ENCODE results near the gene DGKG. TPM values are rescaled to one million over a fixed set of nuclear protein-coding genes. Genes with fewer than 3 reads are reported as not detected.
A peak's percentile ranks its signal among the peaks of the same experiment; 100 is the strongest.

Gene DGKG
- total and polyA plus RNA-seq, 4 donors, result 0.84 to 7.8 (median 1.7) TPM

- TF ChIP-seq HNF4G (IDR thresholded peaks at IDR 0.05) (no peak), FOXA1 (IDR thresholded peaks at IDR 0.05) (no peak), ZBTB33 (IDR thresholded peaks at IDR 0.05) (no peak), GABPA (IDR thresholded peaks at IDR 0.05 in 1 of 2, conservative IDR thresholded peaks at IDR 0.05 in 1 of 2) (no peak), NR2F2 (IDR thresholded peaks at IDR 0.05) (no peak), HNF4A (conservative IDR thresholded peaks at IDR 0.05) (no peak), RAD21 (IDR thresholded peaks at IDR 0.05) (no peak), TAF1 (conservative IDR thresholded peaks at IDR 0.05) (no peak), EGR1 (IDR thresholded peaks at IDR 0.05; ENCODE audit: low read depth in 2 of 2) (no peak), FOXA2 (IDR thresholded peaks at IDR 0.05) (no peak)
- TF ChIP-seq, protein P1, sequence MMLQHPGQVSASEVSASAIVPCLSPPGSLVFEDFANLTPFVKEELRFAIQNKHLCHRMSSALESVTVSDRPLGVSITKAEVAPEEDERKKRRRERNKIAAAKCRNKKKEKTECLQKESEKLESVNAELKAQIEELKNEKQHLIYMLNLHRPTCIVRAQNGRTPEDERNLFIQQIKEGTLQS (IDR thresholded peaks at IDR 0.05), result no peak
Observed at GRCh38 chr3:186287711-186288110, 74.3 kb downstream of the DGKG start (continued).

GRCh38 chr3:186286114-186286513 lies 75.9 kb downstream of the DGKG start:
- Histone ChIP-seq H3K9me3 (ENCODE audit: control insufficient read depth in 4 of 4, low read length in 3 of 4) (no peaks in the 10 kb centered on the region), H3K36me3 (ENCODE audit: control insufficient read depth in 4 of 4, insufficient read depth in 3 of 4, low read depth in 1 of 4, low read length in 3 of 4) (no peaks in the 10 kb centered on the region), H3K4me3 (ENCODE audit: low read depth in 1 of 3, low read length in 3 of 3) (no peak overlapping the region), H3K4me1 (ENCODE audit: control insufficient read depth in 4 of 4, insufficient read depth in 4 of 4, low read length in 3 of 4) (no peaks in the 10 kb centered on the region), H3K9ac (ENCODE audit: low read depth in 1 of 2, low read length in 2 of 2) (no peak overlapping the region), H3K27ac (ENCODE audit: low read depth in 1 of 2, low read length in 2 of 2) (no peak overlapping the region), H3K27me3 (ENCODE audit: control insufficient read depth in 4 of 4, insufficient read depth in 4 of 4, low read length in 3 of 4) (peaks cover 0 to 2% (median 0%) of the 10 kb centered on the region in 4 donors)
- 79% methylated on average over 5 of the region's 5 CpGs for WGBS
- no peak for TF ChIP-seq SP1 (IDR thresholded peaks at IDR 0.05)
- peak in 1 of 2 donors; percentile 39 for TF ChIP-seq RXRA (IDR thresholded peaks at IDR 0.05)
- TF ChIP-seq NR2F2 (IDR thresholded peaks at IDR 0.05), result peak; percentile 19
- TF ChIP-seq EGR1 (IDR thresholded peaks at IDR 0.05; ENCODE audit: low read depth in 2 of 2), result no peak
- no peak for DNase-seq (ENCODE audit: low spot score)

- WGBS, result 91% methylated on average over 6 of the region's 6 CpGs
- DNase-seq (ENCODE audit: low spot score), result no peak
- Histone ChIP-seq H3K27ac (ENCODE audit: low read depth in 1 of 2, low read length in 2 of 2) (no peak overlapping the region), H3K9ac (ENCODE audit: low read depth in 1 of 2, low read length in 2 of 2) (no peak overlapping the region), H3K4me3 (ENCODE audit: low read depth in 1 of 3, low read length in 3 of 3) (no peak overlapping the region), H3K4me1 (ENCODE audit: control insufficient read depth in 4 of 4, insufficient read depth in 4 of 4, low read length in 3 of 4) (no peaks in the 10 kb centered on the region), H3K9me3 (ENCODE audit: control insufficient read depth in 4 of 4, low read length in 3 of 4) (no peaks in the 10 kb centered on the region), H3K27me3 (ENCODE audit: control insufficient read depth in 4 of 4, insufficient read depth in 4 of 4, low read length in 3 of 4) (peaks cover 0 to 4% (median 0%) of the 10 kb centered on the region in 4 donors), H3K36me3 (ENCODE audit: control insufficient read depth in 4 of 4, insufficient read depth in 3 of 4, low read depth in 1 of 4, low read length in 3 of 4) (no peaks in the 10 kb centered on the region)
- TF ChIP-seq FOXA2 (IDR thresholded peaks at IDR 0.05) (no peak), RAD21 (IDR thresholded peaks at IDR 0.05) (no peak), ZBTB33 (IDR thresholded peaks at IDR 0.05) (no peak), TAF1 (conservative IDR thresholded peaks at IDR 0.05) (no peak), HNF4A (conservative IDR thresholded peaks at IDR 0.05) (no peak), RXRA (IDR thresholded peaks at IDR 0.05) (no peak), FOXA1 (IDR thresholded peaks at IDR 0.05) (no peak)
- TF ChIP-seq, protein P2, sequence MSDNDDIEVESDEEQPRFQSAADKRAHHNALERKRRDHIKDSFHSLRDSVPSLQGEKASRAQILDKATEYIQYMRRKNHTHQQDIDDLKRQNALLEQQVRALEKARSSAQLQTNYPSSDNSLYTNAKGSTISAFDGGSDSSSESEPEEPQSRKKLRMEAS (IDR thresholded peaks at IDR 0.05), result no peak
- TF ChIP-seq, protein P1 (IDR thresholded peaks at IDR 0.05), result no peak
Observed at GRCh38 chr3:186284661-186285060, 77.4 kb downstream of the DGKG start.

Measured in liver (tissue), 9 donors.